Measurements from ENCODE around the gene ZC3H18. TPM values are rescaled to one million over a fixed set of nuclear protein-coding genes. Genes with fewer than 3 reads are reported as not detected.
"Not testable (repeated sequence)": the region's sequence is repeated elsewhere in the genome, so short reads cannot be mapped to it uniquely, and the experiment has no call there.

ZC3H18 gene
- total and polyA plus RNA-seq, 9 donors: 16.0 to 40.4 (median 30.7) TPM

- TF ChIP-seq EP300 (IDR thresholded peaks at IDR 0.05): no peak
- no peak for TF ChIP-seq POLR2A (IDR thresholded peaks at IDR 0.05)
- TF ChIP-seq CTCF (IDR thresholded peaks at IDR 0.05): no peak
- H3K4me1 ChIP-seq (ENCODE audit: insufficient read depth): no peaks in the 10 kb centered on the region
- H3K27me3 ChIP-seq: no peaks in the 10 kb centered on the region
- H3K36me3 ChIP-seq: no peaks in the 10 kb centered on the region
- 74 to 77% (median 76%) methylated on average over 5 of the region's 5 CpGs for WGBS, 3 donors
- no peaks in the 10 kb centered on the region for H3K9me3 ChIP-seq
- DNase-seq: no peak
- H3K27ac ChIP-seq: no peak overlapping the region
- no peak overlapping the region for H3K4me3 ChIP-seq
- intact Hi-C loops (cut with DNase I): no loop called here
Measured at GRCh38 chr16:88667461-88667860, 97.3 kb downstream of the ZC3H18 start.

GRCh38 chr16:88669493-88669892 lies 99.3 kb downstream of the ZC3H18 start:
- H3K9me3 ChIP-seq; DNase-seq; H3K4me1 ChIP-seq (ENCODE audit: insufficient read depth); H3K27ac ChIP-seq; H3K36me3 ChIP-seq; H3K27me3 ChIP-seq; H3K4me3 ChIP-seq; intact Hi-C loops (cut with DNase I): not testable (repeated sequence)
- WGBS, 3 donors: 90 to 97% (median 92%) methylated on average over 8 of the region's 8 CpGs

- H3K27ac ChIP-seq: no peak overlapping the region
- no peaks in the 10 kb centered on the region for H3K9me3 ChIP-seq
- no peak overlapping the region for H3K4me3 ChIP-seq
- no peak for TF ChIP-seq CTCF (IDR thresholded peaks at IDR 0.05)
- no peak for TF ChIP-seq EP300 (IDR thresholded peaks at IDR 0.05)
- no peak for TF ChIP-seq POLR2A (IDR thresholded peaks at IDR 0.05)
- WGBS, 3 donors: 77 to 80% (median 77%) methylated on average over 10 of the region's 10 CpGs
- intact Hi-C loops (cut with DNase I): no loop called here
- no peaks in the 10 kb centered on the region for H3K4me1 ChIP-seq (ENCODE audit: insufficient read depth)
- H3K36me3 ChIP-seq: no peaks in the 10 kb centered on the region
- DNase-seq: no peak
- H3K27me3 ChIP-seq: no peaks in the 10 kb centered on the region
Measured at GRCh38 chr16:88669980-88670379, 99.8 kb downstream of the ZC3H18 start.

- H3K27ac ChIP-seq: no peak overlapping the region
- H3K4me3 ChIP-seq: no peak overlapping the region
- intact Hi-C loops (cut with DNase I): no loop called here
- no peak for DNase-seq
- TF ChIP-seq EP300 (IDR thresholded peaks at IDR 0.05): no peak
- TF ChIP-seq POLR2A (IDR thresholded peaks at IDR 0.05): no peak
- TF ChIP-seq CTCF (IDR thresholded peaks at IDR 0.05): no peak
- WGBS, 3 donors: 80 to 86% (median 82%) methylated on average over 23 of the region's 23 CpGs
- no peaks in the 10 kb centered on the region for H3K9me3 ChIP-seq
- H3K27me3 ChIP-seq: no peaks in the 10 kb centered on the region
- H3K4me1 ChIP-seq (ENCODE audit: insufficient read depth): no peaks in the 10 kb centered on the region
- no peaks in the 10 kb centered on the region for H3K36me3 ChIP-seq
Measured at GRCh38 chr16:88671806-88672205, 101.6 kb downstream of the ZC3H18 start.

- Histone ChIP-seq H3K27ac (no peak overlapping the region), H3K36me3 (no peaks in the 10 kb centered on the region), H3K9me3 (no peaks in the 10 kb centered on the region), H3K27me3 (no peaks in the 10 kb centered on the region), H3K4me3 (no peak overlapping the region), H3K4me1 (ENCODE audit: insufficient read depth) (no peaks in the 10 kb centered on the region)
- DNase-seq: no peak
- TF ChIP-seq EP300 (IDR thresholded peaks at IDR 0.05): no peak
- TF ChIP-seq CTCF (IDR thresholded peaks at IDR 0.05): no peak
- 67 to 68% (median 67%) methylated on average over 11 of the region's 11 CpGs for WGBS, 3 donors
- intact Hi-C loops (cut with DNase I): no loop called here
Measured at GRCh38 chr16:88672776-88673175, 102.6 kb downstream of the ZC3H18 start.

All from ovary (tissue), 9 donors.